ENCODE measurements around the gene VPS45. TPM values are rescaled to one million over a fixed set of nuclear protein-coding genes. Genes with fewer than 3 reads are reported as not detected.

VPS45 gene
- total and polyA plus RNA-seq, 2 of the 13 experiments (the other 11 are each of a cell fraction or from before 2014, with no cell fraction given): 15.2 to 25.2 TPM

DNA sequence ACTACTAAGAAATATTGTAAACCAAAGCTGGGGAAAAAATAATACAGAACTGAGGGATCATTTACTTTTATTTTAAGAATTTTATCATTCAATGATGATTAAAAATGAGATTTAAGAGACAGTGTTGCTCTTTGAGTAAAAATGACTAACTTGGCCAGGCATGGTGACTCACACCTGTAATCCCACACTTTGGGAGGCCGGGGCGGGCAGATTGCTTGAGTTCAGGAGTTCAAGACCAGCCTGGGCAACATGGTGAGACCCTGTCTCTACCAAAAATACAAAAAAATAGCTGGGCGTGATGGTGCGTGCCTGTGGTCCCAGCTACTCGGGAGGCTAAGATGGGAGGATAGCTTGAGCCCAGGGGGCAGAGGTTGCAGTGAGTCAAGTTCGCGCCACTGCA lies 60.3 kb downstream of the VPS45 start (continued):
- TF ChIP-seq ZKSCAN5 (CRISPR knock-in tag; IDR thresholded peaks at IDR 0.05) (no peak), NCOR1 (IDR thresholded peaks at IDR 0.05; ENCODE audit: borderline replicate concordance, low read length) (no peak), ZNF12 (CRISPR knock-in tag; IDR thresholded peaks at IDR 0.05) (no peak)

DNA sequence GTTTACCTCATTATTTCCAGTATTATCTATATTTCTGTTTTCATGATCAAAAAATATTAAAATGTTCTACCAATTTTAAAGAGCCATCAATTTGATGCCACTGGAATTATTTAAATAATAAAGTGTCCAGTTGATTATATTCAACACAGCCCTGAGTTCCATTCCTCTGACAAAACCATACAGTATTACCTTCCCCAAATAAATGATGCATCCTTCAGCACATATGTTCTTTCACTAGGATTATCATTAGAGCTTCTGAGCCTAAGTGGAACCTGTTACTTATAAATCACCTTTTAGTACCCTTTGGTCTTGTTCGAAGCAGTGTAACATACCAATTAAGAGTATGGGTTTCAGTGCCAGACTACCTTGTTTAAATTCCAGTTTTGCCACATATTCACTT lies 64.8 kb downstream of the VPS45 start:
- no peaks in the 10 kb centered on the region for H3K36me3 ChIP-seq (replicated peaks in 1 of 2; ENCODE audit: control insufficient read depth in 1 of 2, insufficient read depth in 2 of 2, low read length in 2 of 2)
- ChIA-PET POLR2A (no interaction called here), CTCF (ENCODE audit: low intra/inter-chr PET ratio, low total read pairs) (no interaction called here)
- H4K20me1 ChIP-seq (ENCODE audit: insufficient read depth, low read length): no peaks in the 10 kb centered on the region
- no peaks in the 10 kb centered on the region for H3K4me1 ChIP-seq (ENCODE audit: insufficient read depth, low read length)
- no peaks in the 10 kb centered on the region for H3K79me2 ChIP-seq (ENCODE audit: insufficient read depth, low read length)
- H3K4me2 ChIP-seq (ENCODE audit: low read depth, low read length): no peak overlapping the region
- no peak overlapping the region for H3K27ac ChIP-seq (ENCODE audit: extremely low read length, insufficient read depth, low read length)
- ATAC-seq (no peak), FAIRE-seq (no peak), DNase-seq (ENCODE audit: low spot score) (no peak)
- in situ Hi-C loops (cut with HindIII; ENCODE audit: extremely low pct_ligation_motif_present, low pct_unique_long_range_greater_than_20kb) (no loop called here), intact Hi-C loops (cut with micrococcal nuclease; ENCODE audit: unreplicated experiment) (no loop called here)
- no peaks in the 10 kb centered on the region for H3K27me3 ChIP-seq (ENCODE audit: control insufficient read depth in 1 of 2, insufficient read depth in 2 of 2, low read length in 2 of 2)
- BruUV-seq (replicated peaks): no TSS peak
- H3K9ac ChIP-seq (ENCODE audit: insufficient read depth, low read depth, low read length): no peak overlapping the region
- 100% methylated on average over 1 of the region's 1 CpG for WGBS (ENCODE audit: low lambda C conversion rate)
- H3K9me3 ChIP-seq (ENCODE audit: low read length): no peaks in the 10 kb centered on the region
- H2AFZ ChIP-seq (ENCODE audit: low read length): no peak overlapping the region
- no peak overlapping the region for H3K4me3 ChIP-seq (replicated peaks in 1 of 3; ENCODE audit: insufficient read depth in 1 of 3, low read depth in 2 of 3, low read length in 3 of 3)
- TF ChIP-seq ZNF878 (CRISPR knock-in tag; IDR thresholded peaks at IDR 0.05) (no peak), TARDBP (CRISPR knock-in tag; IDR thresholded peaks at IDR 0.05) (no peak), IRF2 (CRISPR knock-in tag; IDR thresholded peaks at IDR 0.05) (no peak), NFIB (CRISPR knock-in tag; IDR thresholded peaks at IDR 0.05; ENCODE audit: borderline replicate concordance) (no peak), MTF1 (CRISPR knock-in tag; IDR thresholded peaks at IDR 0.05) (no peak), ZNF660 (CRISPR knock-in tag; IDR thresholded peaks at IDR 0.05; ENCODE audit: borderline replicate concordance, low read depth) (no peak), ZNF672 (CRISPR knock-in tag; IDR thresholded peaks at IDR 0.05) (no peak), SRY (CRISPR knock-in tag; IDR thresholded peaks at IDR 0.05) (no peak), GATAD1 (CRISPR knock-in tag; IDR thresholded peaks at IDR 0.05) (no peak)
- TF ChIP-seq, protein P1, sequence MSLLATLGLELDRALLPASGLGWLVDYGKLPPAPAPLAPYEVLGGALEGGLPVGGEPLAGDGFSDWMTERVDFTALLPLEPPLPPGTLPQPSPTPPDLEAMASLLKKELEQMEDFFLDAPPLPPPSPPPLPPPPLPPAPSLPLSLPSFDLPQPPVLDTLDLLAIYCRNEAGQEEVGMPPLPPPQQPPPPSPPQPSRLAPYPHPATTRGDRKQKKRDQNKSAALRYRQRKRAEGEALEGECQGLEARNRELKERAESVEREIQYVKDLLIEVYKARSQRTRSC (CRISPR knock-in tag; IDR thresholded peaks at IDR 0.05; ENCODE audit: low read depth): no peak
- TF ChIP-seq, protein P2, sequence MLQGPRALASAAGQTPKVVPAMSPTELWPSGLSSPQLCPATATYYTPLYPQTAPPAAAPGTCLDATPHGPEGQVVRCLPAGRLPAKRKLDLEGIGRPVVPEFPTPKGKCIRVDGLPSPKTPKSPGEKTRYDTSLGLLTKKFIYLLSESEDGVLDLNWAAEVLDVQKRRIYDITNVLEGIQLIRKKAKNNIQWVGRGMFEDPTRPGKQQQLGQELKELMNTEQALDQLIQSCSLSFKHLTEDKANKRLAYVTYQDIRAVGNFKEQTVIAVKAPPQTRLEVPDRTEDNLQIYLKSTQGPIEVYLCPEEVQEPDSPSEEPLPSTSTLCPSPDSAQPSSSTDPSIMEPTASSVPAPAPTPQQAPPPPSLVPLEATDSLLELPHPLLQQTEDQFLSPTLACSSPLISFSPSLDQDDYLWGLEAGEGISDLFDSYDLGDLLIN (CRISPR knock-in tag; IDR thresholded peaks at IDR 0.05; ENCODE audit: borderline replicate concordance): no peak
- TF ChIP-seq, protein P3, sequence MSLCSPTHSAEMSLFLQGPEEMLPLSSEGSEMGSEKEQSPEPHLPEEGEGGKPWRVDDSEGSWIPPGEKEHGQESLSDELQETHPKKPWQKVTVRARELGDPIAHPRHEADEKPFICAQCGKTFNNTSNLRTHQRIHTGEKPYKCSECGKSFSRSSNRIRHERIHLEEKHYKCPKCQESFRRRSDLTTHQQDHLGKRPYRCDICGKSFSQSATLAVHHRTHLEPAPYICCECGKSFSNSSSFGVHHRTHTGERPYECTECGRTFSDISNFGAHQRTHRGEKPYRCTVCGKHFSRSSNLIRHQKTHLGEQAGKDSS (CRISPR knock-in tag; IDR thresholded peaks at IDR 0.05; ENCODE audit: borderline replicate concordance, low read depth): no peak
- TF ChIP-seq, protein P4, sequence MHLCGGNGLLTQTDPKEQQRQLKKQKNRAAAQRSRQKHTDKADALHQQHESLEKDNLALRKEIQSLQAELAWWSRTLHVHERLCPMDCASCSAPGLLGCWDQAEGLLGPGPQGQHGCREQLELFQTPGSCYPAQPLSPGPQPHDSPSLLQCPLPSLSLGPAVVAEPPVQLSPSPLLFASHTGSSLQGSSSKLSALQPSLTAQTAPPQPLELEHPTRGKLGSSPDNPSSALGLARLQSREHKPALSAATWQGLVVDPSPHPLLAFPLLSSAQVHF (CRISPR knock-in tag; IDR thresholded peaks at IDR 0.05): no peak

Measured in HepG2 (cell line).